Measurements from ENCODE around the gene ALDH16A1.
"Not testable (repeated sequence)": the region's sequence is repeated elsewhere in the genome, so short reads cannot be mapped to it uniquely, and the experiment has no call there.

The ALDH16A1 gene

DNA sequence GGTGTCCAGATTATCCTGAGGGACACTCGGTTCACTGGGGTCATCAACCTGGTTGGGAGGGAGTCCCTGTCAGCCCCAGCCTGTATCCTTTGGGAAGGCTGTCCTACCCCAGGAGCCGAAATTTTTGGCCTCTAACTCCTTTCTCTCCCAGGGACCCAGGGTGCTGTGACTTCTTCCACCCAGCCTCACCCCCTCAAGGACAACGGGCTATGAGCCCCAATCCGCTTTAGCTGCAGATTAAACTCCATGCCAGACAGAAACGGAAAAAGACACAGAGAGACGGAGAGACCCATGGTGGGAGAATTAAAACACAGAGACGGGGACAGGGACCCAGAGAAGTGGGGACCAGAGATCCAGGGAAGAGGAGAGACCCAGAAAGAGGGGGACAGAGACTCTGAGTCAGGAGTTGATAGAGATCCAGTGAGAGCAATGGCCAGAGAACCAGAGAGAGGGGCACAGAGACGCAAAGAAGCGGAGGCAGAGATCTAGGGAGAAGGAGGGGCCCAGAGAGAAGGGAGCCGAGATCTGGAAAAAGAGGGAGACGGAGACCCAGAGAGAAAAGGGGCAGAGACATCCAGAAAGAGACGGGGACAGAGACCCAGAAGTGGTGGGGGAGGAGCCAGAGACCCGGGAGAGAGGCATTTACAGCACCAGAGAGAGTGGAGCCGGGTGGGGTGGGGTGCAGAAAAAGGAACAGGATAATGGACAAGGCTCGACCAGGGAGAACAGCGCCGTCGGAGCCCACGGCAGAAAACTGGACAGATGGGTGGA lies 12.4 kb upstream of the ALDH16A1 start:
- DNase-seq (ENCODE audit: low read depth in 2 of 2), result no peak

DNA sequence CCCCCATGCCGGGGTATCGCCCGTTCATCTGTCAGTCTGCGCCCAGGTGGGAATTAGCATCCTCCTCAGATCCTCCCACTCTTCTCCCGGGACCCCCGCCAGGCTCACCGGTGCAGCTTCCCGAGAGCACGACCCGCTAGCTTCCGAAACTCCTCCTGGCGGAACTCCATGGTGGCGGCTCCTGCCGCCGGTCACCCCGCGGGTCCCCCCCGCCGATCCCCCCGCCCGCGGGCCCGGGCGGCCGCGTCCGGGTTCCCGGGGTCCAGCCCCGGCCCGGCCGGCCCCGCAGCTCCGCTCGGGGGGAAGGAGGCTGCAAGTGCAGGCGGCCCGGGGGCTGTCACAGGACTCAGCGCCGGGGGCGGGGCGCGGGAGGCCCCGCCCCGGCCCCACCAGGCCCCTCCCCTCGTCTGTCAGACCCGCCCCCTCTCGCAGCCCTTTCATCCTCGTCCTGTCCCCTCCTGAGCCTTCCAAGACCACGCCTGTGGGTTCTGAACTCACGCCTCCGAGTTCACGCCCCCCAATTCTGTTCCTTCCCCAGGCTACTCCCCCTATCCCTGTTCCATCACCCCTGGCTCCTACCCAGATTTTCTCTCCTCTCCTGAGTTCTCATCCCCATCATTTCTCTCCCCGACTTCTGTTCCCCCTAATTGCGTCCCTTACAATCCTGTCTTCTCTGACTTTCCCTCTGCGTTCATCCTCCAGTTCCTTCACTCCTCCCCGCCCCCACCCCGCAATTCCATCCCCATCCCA lies 11.6 kb upstream of the ALDH16A1 start, which contains the start of gene SLC17A7:
Gene SLC17A7 (minus strand): TSS at position 318 of the 750 bp plus-strand sequence. CDS start 148 bp downstream, at position 170.
- peak in 1 of 2 donors; percentile 39 for DNase-seq (ENCODE audit: low read depth in 2 of 2)

DNA sequence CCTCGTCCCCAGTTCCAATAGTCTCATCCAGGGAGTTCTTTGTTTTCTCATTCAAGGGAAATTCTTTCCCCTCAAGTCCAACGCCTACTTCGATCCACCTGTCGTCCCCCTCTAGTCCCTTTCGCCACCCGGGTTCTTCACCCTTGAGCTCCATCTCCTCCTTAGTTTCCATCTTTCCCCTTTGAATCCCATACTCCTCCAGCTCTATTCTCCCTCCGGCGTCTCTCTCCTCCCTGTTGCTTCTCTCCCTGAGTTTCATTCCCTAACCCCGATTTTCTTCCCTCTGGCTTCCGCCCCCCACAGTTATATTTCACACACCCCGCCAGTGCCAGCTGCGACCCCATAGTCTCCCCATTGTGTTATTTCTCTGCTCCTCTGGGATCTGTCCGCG lies 11.1 kb upstream of the ALDH16A1 start:
- no peak for DNase-seq (ENCODE audit: low read depth in 2 of 2)

DNA sequence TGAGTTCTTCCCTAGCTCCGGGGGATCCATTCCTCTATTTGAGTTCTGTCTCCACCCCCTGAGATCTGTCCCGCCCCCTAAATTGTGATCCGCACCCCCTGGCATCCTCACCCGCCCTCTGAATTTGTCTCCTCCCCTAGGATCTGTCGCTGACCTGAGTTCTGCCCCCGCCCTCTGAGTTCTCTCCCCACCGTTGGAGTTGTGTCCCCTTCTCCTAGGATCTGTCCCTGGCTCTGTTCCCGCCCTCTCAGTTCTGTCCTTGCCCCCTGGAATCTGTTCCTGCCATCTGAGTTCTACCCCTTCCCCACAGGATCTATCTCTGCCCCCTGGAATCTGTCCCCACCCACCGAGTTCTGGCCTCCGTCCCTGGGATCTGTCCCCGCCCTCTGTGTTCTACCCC lies 10.7 kb upstream of the ALDH16A1 start:
- no peak for DNase-seq (ENCODE audit: low read depth in 2 of 2)

DNA sequence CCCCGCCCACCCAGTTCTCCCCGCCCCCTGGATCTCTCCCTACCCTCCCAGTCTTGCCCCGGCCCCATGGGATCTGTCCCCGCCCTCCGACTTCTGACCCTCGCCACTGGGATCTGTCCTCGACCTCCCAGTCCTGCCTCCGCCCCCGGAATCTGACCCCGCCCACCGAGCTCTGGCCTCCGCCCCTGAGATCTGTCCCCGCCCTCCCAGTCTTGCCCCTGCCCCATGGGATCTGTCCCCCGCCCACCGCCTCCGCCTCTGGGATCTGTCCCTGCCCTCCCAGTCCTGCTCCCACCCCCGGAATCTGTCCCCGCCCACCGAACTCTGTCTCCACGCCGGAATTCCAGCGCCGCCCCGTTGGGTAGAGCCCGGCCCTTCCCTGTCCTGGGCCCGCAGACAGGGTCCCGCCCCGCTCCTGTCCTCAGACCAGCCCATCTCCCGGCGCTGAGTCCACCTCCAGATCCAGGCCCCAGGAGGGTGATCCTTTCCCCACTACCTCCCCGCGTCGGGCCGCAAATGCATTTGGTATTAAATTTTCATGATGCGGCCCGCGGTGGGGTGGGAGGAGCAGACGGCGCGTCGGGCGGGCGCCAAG lies 10.2 kb upstream of the ALDH16A1 start:
- peak in 1 of 2 donors; percentile 51 for DNase-seq (ENCODE audit: low read depth in 2 of 2)

DNA sequence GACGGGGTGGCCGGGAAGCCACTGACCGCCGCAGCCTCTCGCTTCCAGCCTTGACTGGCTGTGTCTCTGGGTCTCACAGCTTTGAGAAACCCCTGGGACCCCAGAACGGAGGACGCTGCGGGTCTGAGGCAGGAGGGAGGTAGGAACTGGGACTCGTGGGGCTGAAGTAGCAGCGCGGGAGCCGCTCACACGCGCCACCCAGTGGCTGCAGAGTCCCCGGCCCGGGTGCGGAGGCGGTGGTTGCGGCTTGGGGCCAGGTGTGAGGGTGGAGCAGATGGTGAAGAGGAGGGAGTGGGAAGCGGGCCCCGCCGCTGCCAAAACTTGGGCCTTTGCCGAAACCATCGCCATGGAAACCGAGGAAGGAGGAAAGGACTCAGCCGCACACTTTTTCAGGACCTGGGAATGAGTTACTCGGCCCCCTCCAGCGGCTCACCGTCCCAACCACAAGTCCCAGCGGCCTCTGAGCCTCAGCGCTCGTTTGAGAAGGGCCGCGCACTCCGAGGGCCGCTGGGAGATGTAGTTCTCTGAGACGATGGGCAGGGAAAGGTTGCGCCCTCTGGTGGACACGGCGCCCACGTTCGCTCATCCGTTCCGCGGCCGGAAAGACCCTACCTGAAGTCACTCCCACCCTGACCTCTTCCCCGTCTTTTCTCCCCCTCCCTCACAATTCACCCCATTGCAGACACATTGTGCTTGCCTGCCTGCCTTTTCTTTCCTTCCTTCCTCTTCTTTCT lies 9.5 kb upstream of the ALDH16A1 start:
- DNase-seq (ENCODE audit: low read depth in 2 of 2), result peak; percentile 86 to 91

DNA sequence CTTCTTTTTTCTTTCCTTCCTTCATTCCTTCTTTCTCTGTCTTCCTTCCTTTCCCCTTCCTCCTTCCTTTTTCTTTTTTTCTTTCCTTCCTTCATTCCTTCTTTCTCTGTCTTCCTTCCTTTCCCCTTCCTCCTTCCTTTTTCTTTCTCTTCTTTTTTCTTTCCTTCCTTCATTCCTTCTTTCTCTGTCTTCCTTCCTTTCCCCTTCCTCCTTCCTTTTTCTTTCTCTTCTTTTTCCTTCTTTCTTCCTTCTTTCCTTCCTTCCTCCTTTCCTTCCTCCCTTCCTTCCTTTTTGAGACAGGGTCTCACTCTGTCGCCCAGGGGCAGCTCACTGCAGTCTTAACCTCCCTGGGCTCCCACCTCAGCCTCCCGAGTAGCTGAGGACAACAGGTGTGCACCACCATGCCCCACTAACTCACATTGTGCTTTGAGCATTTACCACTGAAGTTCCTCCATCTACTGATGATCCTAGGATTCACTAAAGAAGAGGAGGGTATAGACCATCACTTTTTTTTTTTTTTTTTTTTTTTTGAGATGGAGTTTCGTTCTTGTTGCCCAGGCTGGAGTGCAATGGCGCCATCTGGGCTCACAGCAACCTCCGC lies 8.8 kb upstream of the ALDH16A1 start:
- not testable (repeated sequence) for DNase-seq (ENCODE audit: low read depth in 2 of 2)

DNA sequence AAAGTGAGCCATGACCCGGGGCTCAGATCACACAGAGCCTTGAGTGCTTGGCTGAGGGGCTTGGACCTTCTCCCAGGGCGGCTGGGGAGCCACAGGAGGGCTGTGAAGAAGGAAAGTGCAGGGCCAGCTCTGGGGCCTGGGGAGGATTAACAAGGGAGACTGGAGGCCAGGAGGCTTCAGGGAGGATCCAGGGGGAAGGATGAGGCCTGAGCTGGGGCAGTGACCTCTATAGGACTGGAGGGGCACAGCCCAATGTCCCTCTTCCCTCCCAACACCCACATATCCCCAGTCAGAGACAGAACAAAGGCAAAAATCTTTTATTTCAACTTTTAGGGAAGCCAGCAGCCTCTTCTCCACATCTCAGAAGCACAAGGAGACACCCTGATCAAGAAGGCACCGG lies 7.0 kb upstream of the ALDH16A1 start:
- DNase-seq (ENCODE audit: low read depth in 2 of 2), result no peak

DNA sequence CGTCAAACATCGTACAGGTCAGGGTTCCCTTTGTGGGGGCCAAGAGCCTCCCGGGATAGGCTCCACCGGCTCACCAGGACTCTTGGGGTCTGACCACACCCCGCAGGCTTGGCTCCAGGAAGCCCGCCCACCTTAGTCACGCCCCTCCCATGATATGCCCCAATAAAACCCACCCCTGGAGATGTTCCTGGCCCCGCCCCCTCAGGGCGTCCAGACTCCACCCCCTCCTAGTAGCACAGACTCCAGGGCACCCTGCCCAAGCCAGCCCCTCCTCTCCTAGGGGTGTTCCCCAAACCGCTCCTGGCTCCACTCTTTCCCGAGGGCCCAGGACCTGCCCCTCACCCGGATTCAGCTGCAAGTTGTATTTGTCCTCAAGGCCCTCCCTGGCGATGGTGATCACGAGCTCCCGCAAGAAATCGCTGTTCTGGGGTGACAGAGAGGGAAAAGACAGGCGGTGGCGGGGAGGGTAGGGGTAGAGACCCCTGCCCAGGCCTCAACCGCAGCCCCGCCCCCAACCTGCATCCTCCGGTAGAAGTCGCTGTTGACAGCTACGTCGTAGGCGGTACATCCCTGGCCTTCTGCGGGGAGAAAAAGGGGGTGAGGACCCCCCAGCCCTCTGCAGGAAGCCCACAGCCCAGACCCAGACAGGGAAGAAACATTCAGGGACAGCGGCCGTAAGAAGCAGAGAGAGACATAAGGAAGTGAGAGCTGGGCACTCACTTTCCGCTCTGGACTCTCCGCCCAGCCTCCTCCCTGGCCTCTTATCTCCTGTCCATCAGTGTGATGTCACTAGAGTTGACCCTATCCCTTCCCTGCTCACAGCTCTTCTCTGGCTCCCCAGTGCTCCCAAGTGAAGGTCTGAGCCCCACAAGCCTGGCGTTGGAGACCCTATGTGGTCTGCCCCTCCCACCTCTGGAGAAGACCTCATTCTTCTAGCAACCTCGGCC lies 5.3 kb upstream of the ALDH16A1 start:
- DNase-seq (ENCODE audit: low read depth in 2 of 2), result peak in 1 of 2 donors; percentile 34

DNA sequence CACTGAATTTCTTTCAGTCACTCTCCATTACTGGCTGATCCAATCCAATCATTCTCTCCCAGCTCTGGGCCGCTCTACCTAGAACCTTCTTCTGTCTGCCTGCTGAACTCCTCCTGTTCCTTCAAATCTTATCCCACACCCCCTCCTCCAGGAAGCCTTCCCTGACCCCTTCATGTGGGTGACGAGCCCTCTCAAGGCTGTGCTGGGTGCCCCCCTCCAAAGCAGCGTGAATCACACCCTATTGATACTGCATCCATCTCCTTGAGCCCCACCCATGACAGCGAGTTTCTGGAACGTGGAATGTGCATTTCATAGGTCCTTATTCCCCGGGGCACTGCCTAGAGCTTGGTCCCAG lies 4.6 kb upstream of the ALDH16A1 start:
- no peak for DNase-seq (ENCODE audit: low read depth in 2 of 2)

DNA sequence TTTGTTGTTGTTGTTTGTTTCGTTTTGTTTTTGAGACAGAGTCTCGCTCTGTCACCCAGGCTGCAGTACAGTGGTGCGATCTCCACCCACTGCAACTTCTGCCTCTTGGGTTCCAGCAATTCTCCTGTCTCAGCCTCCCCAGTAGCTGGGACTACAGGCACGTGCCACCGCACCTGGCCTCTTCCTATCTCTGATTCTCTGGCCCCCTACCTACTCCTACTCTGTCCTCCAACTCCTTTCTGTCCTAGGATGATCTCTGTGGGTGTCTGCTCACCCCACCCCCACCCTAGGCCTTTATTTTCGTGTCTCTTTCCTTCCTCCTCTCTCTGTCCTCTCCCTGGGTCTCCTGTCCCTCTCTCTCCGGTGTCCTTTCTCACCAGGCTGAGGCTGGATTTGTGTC lies 2.6 kb upstream of the ALDH16A1 start:
- no peak for DNase-seq (ENCODE audit: low read depth in 2 of 2)

DNA sequence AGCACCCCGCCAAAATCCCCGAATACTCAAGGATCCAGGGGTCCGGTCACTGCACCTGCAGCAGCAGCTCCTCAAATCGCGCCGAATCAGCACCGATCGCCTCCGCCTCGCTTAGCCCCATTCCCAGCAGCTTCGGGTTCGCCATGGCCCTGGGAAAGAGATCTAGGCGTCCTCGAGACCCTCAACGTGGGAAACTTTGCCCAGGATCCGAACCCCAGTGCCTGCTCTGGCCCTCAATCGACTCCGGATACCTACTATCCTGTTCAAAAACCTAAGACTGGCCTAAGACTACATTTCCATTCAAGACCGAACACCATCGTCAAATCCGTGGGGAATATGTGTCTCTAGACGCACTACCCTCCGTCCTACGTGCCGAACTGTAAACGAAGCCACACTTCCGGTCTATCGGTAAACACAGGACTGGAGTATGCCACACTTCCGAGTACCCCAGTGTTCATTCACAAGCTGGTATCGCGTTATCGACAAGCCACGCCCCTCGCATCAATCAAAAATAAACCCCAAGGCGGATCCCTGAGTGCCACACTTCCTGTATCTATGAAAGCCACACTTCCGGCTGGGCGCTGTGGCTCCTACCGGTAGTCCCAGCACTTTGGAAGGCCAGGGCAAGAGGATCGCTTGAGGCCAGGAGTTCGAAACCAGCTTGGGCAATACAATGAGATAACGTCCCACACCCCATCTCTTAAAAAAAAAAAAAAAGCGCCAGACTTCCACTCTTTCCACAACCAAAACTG lies 1.4 kb upstream of the ALDH16A1 start, which contains the start of gene PIH1D1:
Gene PIH1D1 (minus strand): TSS at position 385 of the 752 bp plus-strand sequence. CDS start 240 bp downstream, at position 145.
- DNase-seq (ENCODE audit: low read depth in 2 of 2), result peak; percentile 91 to 92

DNA sequence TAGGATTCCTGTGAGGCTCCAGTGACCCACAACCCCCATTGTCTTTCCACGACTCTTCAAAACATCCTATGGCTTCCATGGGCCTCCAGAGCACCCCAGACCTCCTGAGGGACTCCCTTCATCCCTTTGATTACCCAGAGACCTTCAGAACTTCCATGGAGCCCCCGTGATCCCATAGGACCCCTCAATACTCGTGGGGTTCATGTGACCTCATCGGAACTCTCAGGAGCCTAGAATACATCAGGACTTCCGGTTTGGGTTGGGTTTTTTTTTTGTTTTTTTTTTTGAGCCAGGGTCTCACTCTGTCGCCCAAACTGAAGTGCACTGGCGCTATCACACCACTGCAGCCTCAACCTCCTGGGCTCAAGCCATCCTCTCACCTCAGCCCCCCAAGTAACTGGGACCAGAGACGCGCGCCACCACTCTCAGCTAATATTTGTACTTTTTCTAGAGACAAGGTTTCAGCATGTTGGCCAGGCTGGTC lies 774 bp downstream of the ALDH16A1 start:
- no peak for DNase-seq (ENCODE audit: low read depth in 2 of 2)

DNA sequence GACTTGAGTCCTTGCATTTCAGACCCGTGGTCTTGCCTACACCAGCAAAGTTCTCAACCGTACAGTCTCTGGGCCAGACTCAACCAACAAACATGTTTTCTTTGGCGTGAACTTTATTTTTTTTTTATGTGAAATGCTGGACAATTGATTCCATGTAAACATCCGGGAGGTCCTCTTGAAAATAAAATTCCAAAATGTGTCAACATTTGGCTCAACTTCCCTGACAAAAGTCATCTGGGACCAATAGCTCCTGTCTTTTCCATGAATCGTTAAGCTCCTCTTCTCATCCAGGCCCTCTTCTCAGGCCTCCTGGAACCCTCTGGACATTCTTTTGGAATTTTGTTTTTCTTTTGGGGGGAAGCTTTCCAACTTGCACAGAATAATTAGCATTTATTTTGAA lies 2.7 kb downstream of the ALDH16A1 start:
- no peak for DNase-seq (ENCODE audit: low read depth in 2 of 2)

DNA sequence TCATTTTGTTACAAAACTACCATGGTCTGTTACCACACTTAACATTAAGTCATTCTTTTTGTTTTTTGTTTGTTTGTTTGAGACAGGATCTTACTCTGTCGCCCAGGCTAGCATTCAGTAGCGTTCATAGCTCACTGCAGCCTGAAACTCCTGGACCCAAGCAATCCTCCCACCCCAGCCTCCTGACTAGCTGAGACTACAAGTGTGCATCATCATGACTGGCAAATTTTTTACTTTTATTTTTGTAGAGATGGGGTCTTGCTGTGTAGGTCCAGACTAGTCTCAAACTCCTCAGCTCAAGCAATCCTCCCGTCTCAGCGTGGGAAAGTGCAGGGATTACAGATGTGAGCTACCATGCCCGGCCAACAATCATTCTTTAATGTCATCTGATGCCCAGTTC lies 3.3 kb downstream of the ALDH16A1 start:
- DNase-seq (ENCODE audit: low read depth in 2 of 2), result no peak

DNA sequence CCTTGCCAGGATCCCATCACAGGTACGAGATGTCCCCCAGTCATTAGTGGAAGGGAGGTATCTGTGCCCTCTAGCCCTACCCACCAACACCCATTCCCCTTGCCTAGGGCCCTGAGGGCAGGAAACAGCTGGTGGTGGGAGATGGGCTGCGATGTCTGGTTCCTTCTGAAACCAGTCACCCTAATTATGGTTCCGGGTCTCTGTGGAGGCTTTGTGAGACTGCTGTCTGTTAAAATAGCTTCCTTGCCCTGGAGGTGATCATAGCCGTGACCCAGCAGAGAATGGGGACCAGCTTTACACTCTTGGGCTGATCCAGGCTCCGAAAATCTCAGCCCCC lies 5.5 kb downstream of the ALDH16A1 start:
- no peak for DNase-seq (ENCODE audit: low read depth in 2 of 2)

DNA sequence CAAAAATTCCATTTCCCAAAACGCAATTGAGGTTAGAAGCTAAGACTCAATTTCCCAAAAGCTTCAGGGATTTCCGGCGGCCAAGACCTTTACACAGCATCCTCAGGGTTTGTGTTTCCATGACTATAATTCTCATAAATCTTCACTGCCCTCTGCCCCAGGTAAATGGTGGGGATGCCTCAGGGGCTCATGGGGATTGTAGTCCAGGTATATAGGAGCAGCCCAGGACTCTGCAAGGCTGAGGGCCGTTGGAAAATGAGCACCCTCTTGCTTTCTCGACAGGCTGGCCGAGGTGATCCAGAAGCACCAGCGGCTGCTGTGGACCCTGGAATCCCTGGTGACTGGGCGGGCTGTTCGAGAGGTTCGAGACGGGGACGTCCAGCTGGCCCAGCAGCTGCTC lies 6.4 kb downstream of the ALDH16A1 start:
- DNase-seq (ENCODE audit: low read depth in 2 of 2), result no peak

DNA sequence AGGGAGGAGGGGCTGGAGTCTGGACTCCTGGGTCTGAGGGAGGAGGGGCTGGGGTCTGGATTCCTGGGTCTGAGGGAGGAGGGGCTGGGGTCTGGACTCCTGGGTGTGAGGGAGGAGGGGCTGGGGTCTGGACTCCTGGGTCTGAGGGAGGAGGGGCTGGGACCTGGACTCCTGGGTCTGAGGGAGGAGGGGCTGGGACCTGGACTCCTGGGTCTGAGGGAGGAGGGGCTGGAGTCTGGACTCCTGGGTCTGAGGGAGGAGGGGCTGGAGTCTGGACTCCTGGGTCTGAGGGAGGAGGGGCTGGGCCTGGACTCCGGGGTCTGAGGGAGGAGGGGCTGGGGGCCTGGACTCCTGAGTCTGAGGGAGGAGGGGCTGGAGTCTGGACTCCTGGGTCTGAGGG lies 8.1 kb downstream of the ALDH16A1 start:
- DNase-seq (ENCODE audit: low read depth in 2 of 2), result not testable (repeated sequence)

DNA sequence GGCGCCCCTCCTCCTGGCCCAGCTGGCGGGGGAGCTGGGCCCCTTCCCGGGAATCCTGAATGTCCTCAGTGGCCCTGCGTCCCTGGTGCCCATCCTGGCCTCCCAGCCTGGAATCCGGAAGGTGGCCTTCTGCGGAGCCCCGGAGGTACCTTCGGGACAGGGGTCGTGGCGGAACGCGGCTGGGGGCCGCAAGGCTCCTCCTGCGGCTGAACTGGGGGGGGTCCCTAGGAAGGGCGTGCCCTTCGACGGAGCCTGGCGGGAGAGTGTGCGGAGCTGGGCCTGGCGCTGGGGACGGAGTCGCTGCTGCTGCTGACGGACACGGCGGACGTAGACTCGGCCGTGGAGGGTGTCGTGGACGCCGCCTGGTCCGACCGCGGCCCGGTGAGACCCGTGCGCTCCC lies 8.6 kb downstream of the ALDH16A1 start:
- DNase-seq (ENCODE audit: low read depth in 2 of 2), result no peak

DNA sequence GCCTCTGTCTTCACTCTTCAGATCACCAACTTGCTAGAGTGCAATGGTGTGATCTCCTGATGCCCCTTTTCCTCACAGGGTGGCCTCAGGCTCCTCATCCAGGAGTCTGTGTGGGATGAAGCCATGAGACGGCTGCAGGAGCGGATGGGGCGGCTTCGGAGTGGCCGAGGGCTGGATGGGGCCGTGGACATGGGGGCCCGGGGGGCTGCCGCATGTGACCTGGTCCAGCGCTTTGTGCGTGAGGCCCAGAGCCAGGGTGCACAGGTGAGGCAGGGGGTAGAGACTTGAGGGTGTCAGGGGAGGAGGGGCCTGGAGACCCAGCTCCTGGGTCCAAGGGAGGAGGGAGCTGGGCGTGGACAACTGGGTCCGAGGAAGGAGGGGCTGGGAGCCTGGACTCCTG lies 9.5 kb downstream of the ALDH16A1 start:
- DNase-seq (ENCODE audit: low read depth in 2 of 2), result no peak

Data from stimulated activated CD8-positive, alpha-beta memory T cell treated with anti-CD3 and anti-CD28 coated beads, Interleukin-15, amount 100 ng/mL, for 48 hours (primary cell).